Panc1 (cell line): ENCODE data around the gene TTPAL. TPM values are rescaled to one million over a fixed set of nuclear protein-coding genes. Genes with fewer than 3 reads are reported as not detected.

Experiments used
- ATAC-seq: fragments of 200-7000 bp; cut with Tn5 transposase; 2 replicates; pipeline ENCODE4 v1.9.1; 2020; ENCODE audit warnings: mild to moderate bottlenecking, moderate library complexity
- BruUV-seq: library from RNA; stranded (reverse); fragments of 400-500 nt; replicated peaks from 2 replicates; lab custom pipeline; 2021; lab: Mats Ljungman, UMichigan
- CTCF ChIA-PET: fragments of 300-600 bp; sonication (Branson Sonifier 250); formaldehyde crosslinking; loops from one replicate; lab custom pipeline; 2022; ENCODE audit warnings: antibody characterized with exemption; lab: Charles Lee
- POLR2A ChIA-PET: fragments of 300-600 bp; sonication (Branson Sonifier 250); formaldehyde crosslinking; loops from one replicate; lab custom pipeline; 2022; ENCODE audit warnings: antibody characterized with exemption; lab: Charles Lee
- DNase-seq: peaks from one replicate; pipeline ENCODE4 v3.0.0-alpha.2; 2010; ENCODE audit warnings: low read depth, low spot score
- H3K27ac ChIP-seq: 2 replicates; pipeline ENCODE4 v1.5.1; 2011; ENCODE audit warnings: mild to moderate bottlenecking, low read length, inconsistent platforms
- H3K27me3 ChIP-seq: fragments of 200-500 bp; sonication (Bioruptor generic); 2 replicates; pipeline ENCODE4 v1.6.0; 2014; ENCODE audit warnings: low read length, inconsistent platforms; ENCODE audit not compliant: control insufficient read depth, insufficient read depth
- H3K36me3 ChIP-seq: fragments of 200-500 bp; sonication (Bioruptor generic); 2 replicates; pipeline ENCODE4 v1.5.1; 2014; ENCODE audit warnings: inconsistent platforms, mild to moderate bottlenecking, low read length, moderate library complexity; ENCODE audit not compliant: control insufficient read depth, insufficient read depth
- H3K4me1 ChIP-seq: 2 replicates; pipeline ENCODE4 v1.5.1; 2011; ENCODE audit warnings: inconsistent platforms, mild to moderate bottlenecking, low read length, moderate library complexity; ENCODE audit not compliant: control insufficient read depth, insufficient read depth
- H3K4me3 ChIP-seq, 2 experiments: 2 replicates each; pipeline ENCODE4 v1.5.1; 2011 to 2012; ENCODE audit warnings: low read depth in 2 of 2, low read length in 2 of 2, mild to moderate bottlenecking in 2 of 2, inconsistent platforms in 1 of 2, moderate library complexity in 1 of 2
- H3K9me3 ChIP-seq: fragments of 200-500 bp; sonication (Bioruptor generic); 2 replicates; pipeline ENCODE4 v1.5.1; 2014; ENCODE audit warnings: low read depth, mild to moderate bottlenecking, inconsistent platforms, low read length, moderate library complexity; ENCODE audit not compliant: control insufficient read depth, insufficient read depth
- CTCF ChIP-seq: fragments of 450-650 bp; IDR thresholded peaks from 2 replicates; pipeline ENCODE4 v1.5.1; 2017; ENCODE audit warnings: mild to moderate bottlenecking
- POLR2AphosphoS5 ChIP-seq: IDR thresholded peaks from 2 replicates; pipeline ENCODE4 v1.6.1; 2012; ENCODE audit warnings: mild to moderate bottlenecking, low read depth, low read length, moderate library complexity
- REST ChIP-seq, 2 experiments: IDR thresholded peaks; 2 replicates each; pipeline ENCODE4 v1.6.1; 2011 to 2012; ENCODE audit warnings: low read depth in 2 of 2, control low read depth in 1 of 2, low read length in 1 of 2, mild to moderate bottlenecking in 1 of 2, moderate library complexity in 1 of 2; ENCODE audit not compliant: insufficient read depth in 1 of 2
- SIN3A ChIP-seq: IDR thresholded peaks from 2 replicates; pipeline ENCODE4 v1.6.1; 2012; ENCODE audit warnings: low read depth, mild to moderate bottlenecking, low read length, moderate library complexity, borderline replicate concordance; ENCODE audit not compliant: insufficient read depth
- TCF7L2 ChIP-seq: IDR thresholded peaks from 2 replicates; pipeline ENCODE4 v1.6.1; 2011; ENCODE audit warnings: mild to moderate bottlenecking, low read depth, low read length, inconsistent platforms
- in situ Hi-C: cut with HindIII; loops from 2 replicates; pipeline ENCODE4 v1.10.0; 2016; ENCODE audit warnings: low sequenced_read_pairs, low pct_unique_long_range_greater_than_20kb
- intact Hi-C: fragments of 100-400 bp; cut with micrococcal nuclease; formaldehyde crosslinking; loops from one replicate; pipeline ENCODE4 v1.10.0; 2022; ENCODE audit not compliant: unreplicated experiment
- total RNA-seq: library from RNA; stranded (reverse); gene quantifications from one replicate; pipeline ENCODE4 v1.2.1, GENCODE V29; 2021; ENCODE audit not compliant: unreplicated experiment

TTPAL gene
- total RNA-seq, 1 experiment from 2014 or later, result 37.4 TPM

GRCh38 chr20:44439318-44439717, 36.4 kb upstream of the TTPAL start:
- ChIA-PET CTCF (no interaction called here), POLR2A (no interaction called here)
- intact Hi-C loops, result no loop called here
- BruUV-seq, result no TSS peak
- ATAC-seq (no peak), DNase-seq (no peak)
- Histone ChIP-seq H3K27me3 (no peaks in the 10 kb centered on the region), H3K9me3 (no peaks in the 10 kb centered on the region), H3K27ac (no peak overlapping the region), H3K36me3 (no peaks in the 10 kb centered on the region), H3K4me1 (no peaks in the 10 kb centered on the region), H3K4me3 (no peak overlapping the region)
- in situ Hi-C loops, result no loop called here
- TF ChIP-seq REST (IDR thresholded peaks at IDR 0.05; ENCODE audit: insufficient read depth in 1 of 2, low read depth in 2 of 2, low read length in 1 of 2), result no peak
- no peak for TF ChIP-seq POLR2AphosphoS5
- TF ChIP-seq CTCF, result no peak
- TF ChIP-seq SIN3A, result no peak
- TF ChIP-seq TCF7L2, result no peak

- in situ Hi-C loops (no loop called here), intact Hi-C loops (no loop called here)
- no peak overlapping the region for H3K27ac ChIP-seq
- no peak for DNase-seq
- H3K9me3 ChIP-seq, result no peaks in the 10 kb centered on the region
- no peak overlapping the region for H3K4me3 ChIP-seq
- no TSS peak for BruUV-seq
- H3K36me3 ChIP-seq, result no peaks in the 10 kb centered on the region
- ChIA-PET CTCF (no interaction called here), POLR2A (no interaction called here)
- no peak; the same call in 1 of the 2 replicates for ATAC-seq
- TF ChIP-seq SIN3A (no peak), TCF7L2 (no peak), CTCF (no peak), POLR2AphosphoS5 (no peak), REST (IDR thresholded peaks at IDR 0.05; ENCODE audit: insufficient read depth in 1 of 2, low read depth in 2 of 2, low read length in 1 of 2) (no peak)
- no peaks in the 10 kb centered on the region for H3K4me1 ChIP-seq
- H3K27me3 ChIP-seq, result no peaks in the 10 kb centered on the region
Observed at GRCh38 chr20:44442298-44443070, 33.2 kb upstream of the TTPAL start.
